ENCODE data around the gene MTFR1L. TPM values are rescaled to one million over a fixed set of nuclear protein-coding genes. Genes with fewer than 3 reads are reported as not detected.

Gene MTFR1L
- total and polyA plus RNA-seq, 9 of the 15 experiments (the other 6 are each of a cell fraction or from before 2014, with no cell fraction given): 41.4 to 98.5 (median 53.7) TPM

- TF ChIP-seq, protein P1, sequence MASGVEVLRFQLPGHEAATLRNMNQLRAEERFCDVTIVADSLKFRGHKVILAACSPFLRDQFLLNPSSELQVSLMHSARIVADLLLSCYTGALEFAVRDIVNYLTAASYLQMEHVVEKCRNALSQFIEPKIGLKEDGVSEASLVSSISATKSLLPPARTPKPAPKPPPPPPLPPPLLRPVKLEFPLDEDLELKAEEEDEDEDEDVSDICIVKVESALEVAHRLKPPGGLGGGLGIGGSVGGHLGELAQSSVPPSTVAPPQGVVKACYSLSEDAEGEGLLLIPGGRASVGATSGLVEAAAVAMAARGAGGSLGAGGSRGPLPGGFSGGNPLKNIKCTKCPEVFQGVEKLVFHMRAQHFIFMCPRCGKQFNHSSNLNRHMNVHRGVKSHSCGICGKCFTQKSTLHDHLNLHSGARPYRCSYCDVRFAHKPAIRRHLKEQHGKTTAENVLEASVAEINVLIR (CRISPR knock-in tag; IDR thresholded peaks at IDR 0.05): 0 out of 2 replicates have a peak, but pooled peaks have one; percentile 15
- TF ChIP-seq, protein P2, sequence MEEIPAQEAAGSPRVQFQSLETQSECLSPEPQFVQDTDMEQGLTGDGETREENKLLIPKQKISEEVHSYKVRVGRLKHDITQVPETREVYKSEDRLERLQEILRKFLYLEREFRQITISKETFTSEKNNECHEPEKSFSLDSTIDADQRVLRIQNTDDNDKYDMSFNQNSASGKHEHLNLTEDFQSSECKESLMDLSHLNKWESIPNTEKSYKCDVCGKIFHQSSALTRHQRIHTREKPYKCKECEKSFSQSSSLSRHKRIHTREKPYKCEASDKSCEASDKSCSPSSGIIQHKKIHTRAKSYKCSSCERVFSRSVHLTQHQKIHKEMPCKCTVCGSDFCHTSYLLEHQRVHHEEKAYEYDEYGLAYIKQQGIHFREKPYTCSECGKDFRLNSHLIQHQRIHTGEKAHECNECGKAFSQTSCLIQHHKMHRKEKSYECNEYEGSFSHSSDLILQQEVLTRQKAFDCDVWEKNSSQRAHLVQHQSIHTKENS (CRISPR knock-in tag; IDR thresholded peaks at IDR 0.05): 0 out of 2 replicates have a peak, but pooled peaks have one; percentile 44
- no peak for TF ChIP-seq TFE3 (CRISPR knock-in tag; IDR thresholded peaks at IDR 0.05)
- TF ChIP-seq, protein P3, sequence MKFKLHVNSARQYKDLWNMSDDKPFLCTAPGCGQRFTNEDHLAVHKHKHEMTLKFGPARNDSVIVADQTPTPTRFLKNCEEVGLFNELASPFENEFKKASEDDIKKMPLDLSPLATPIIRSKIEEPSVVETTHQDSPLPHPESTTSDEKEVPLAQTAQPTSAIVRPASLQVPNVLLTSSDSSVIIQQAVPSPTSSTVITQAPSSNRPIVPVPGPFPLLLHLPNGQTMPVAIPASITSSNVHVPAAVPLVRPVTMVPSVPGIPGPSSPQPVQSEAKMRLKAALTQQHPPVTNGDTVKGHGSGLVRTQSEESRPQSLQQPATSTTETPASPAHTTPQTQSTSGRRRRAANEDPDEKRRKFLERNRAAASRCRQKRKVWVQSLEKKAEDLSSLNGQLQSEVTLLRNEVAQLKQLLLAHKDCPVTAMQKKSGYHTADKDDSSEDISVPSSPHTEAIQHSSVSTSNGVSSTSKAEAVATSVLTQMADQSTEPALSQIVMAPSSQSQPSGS (CRISPR knock-in tag; IDR thresholded peaks at IDR 0.05): no peak
- no peak for TF ChIP-seq CEBPB (tag; IDR thresholded peaks at IDR 0.05)
- no peak for TF ChIP-seq ZNF444 (CRISPR knock-in tag; IDR thresholded peaks at IDR 0.05)
- TF ChIP-seq POLR3A (IDR thresholded peaks at IDR 0.05; ENCODE audit: borderline replicate concordance, extremely low read depth, insufficient read depth, insufficient read length): no peak
- TF ChIP-seq TARDBP (IDR thresholded peaks at IDR 0.05): no peak
- no peak for TF ChIP-seq NR2C2 (CRISPR knock-in tag; IDR thresholded peaks at IDR 0.05)
- TF ChIP-seq NR2C2 (tag; IDR thresholded peaks at IDR 0.05): peak; percentile 75
Measured at GRCh38 chr1:25861316-25862286, 41.8 kb downstream of the MTFR1L start (continued).
